Effector memory CD4-positive, alpha-beta T cell (primary cell): ENCODE results near the gene OR56A5.

Experiments
- DNase-seq, 3 donors: peaks; one replicate each; pipeline ENCODE4 v3.0.0-alpha.2; 2020
- H3K27ac ChIP-seq: 2 replicates; pipeline ENCODE4 v1.7.0; 2013; ENCODE audit warnings: mild to moderate bottlenecking, low read length, moderate library complexity; ENCODE audit not compliant: insufficient read depth, poor library complexity, severe bottlenecking
- H3K27me3 ChIP-seq: replicated peaks from 2 replicates; pipeline ENCODE4 v1.7.0; 2013; ENCODE audit warnings: mild to moderate bottlenecking, low read length; ENCODE audit not compliant: insufficient read depth, control insufficient read depth, poor library complexity, severe bottlenecking
- H3K36me3 ChIP-seq: 2 replicates; pipeline ENCODE4 v1.7.0; 2013; ENCODE audit warnings: mild to moderate bottlenecking, low read length, moderate library complexity; ENCODE audit not compliant: control insufficient read depth, insufficient read depth
- H3K4me1 ChIP-seq: 2 replicates; pipeline ENCODE4 v1.7.0; 2013; ENCODE audit warnings: low read length, mild to moderate bottlenecking; ENCODE audit not compliant: control insufficient read depth, insufficient read depth, poor library complexity, severe bottlenecking
- H3K4me3 ChIP-seq: 2 replicates; pipeline ENCODE4 v1.7.0; 2013; ENCODE audit warnings: low read length, low read depth, mild to moderate bottlenecking; ENCODE audit not compliant: insufficient read depth, poor library complexity, severe bottlenecking
- H3K9me3 ChIP-seq: 2 replicates; pipeline ENCODE4 v1.7.0; 2013; ENCODE audit warnings: mild to moderate bottlenecking, low read length, moderate library complexity; ENCODE audit not compliant: control insufficient read depth

Gene OR56A5

DNA sequence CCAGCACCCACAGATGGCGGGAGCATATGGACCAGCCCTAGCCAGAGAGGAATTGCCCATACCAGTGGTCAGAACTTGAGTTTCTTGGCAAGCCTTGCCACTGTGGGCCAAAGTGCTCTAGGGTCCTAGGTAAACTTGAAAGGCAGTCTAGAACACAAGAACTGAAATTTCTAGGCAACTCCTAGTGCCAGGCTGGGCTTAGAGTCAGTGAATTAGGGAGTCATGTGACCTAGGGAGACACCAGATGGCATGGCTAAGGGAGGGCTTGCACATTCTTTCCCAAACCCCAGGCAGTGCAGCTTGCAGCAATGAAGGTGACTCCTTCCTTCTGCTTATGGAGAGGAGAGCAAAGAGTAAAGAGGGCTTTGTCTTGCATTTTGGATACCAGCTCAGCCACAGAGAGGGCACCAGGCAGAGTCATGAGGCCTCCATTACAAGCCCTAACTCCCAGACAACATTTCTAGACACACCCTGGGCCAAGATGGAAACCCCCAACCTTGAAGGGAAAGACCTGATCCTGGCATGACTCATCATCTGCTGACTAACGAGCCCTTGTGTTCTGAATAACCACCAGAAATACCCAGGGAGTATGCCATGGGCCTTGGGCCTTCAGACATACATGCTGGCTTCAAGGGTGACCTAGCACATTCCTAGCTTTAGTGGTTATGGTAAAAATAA is 45.4 kb downstream of the OR56A5 start:
- no peak for DNase-seq
- Histone ChIP-seq H3K9me3 (no peaks in the 10 kb centered on the region), H3K36me3 (no peaks in the 10 kb centered on the region), H3K4me3 (no peak overlapping the region), H3K27ac (no peak overlapping the region), H3K4me1 (no peaks in the 10 kb centered on the region), H3K27me3 (no peaks in the 10 kb centered on the region)
